GM03348 (cell line): ENCODE results near the gene SEMA4G.
A peak's percentile ranks its signal among the peaks of the same experiment; 100 is the strongest.

Experiments used
- DNase-seq: peaks from one replicate; pipeline ENCODE4 v3.0.0; 2012; ENCODE audit warnings: low spot score

Gene SEMA4G, protein sequence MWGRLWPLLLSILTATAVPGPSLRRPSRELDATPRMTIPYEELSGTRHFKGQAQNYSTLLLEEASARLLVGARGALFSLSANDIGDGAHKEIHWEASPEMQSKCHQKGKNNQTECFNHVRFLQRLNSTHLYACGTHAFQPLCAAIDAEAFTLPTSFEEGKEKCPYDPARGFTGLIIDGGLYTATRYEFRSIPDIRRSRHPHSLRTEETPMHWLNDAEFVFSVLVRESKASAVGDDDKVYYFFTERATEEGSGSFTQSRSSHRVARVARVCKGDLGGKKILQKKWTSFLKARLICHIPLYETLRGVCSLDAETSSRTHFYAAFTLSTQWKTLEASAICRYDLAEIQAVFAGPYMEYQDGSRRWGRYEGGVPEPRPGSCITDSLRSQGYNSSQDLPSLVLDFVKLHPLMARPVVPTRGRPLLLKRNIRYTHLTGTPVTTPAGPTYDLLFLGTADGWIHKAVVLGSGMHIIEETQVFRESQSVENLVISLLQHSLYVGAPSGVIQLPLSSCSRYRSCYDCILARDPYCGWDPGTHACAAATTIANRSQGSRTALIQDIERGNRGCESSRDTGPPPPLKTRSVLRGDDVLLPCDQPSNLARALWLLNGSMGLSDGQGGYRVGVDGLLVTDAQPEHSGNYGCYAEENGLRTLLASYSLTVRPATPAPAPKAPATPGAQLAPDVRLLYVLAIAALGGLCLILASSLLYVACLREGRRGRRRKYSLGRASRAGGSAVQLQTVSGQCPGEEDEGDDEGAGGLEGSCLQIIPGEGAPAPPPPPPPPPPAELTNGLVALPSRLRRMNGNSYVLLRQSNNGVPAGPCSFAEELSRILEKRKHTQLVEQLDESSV

DNA sequence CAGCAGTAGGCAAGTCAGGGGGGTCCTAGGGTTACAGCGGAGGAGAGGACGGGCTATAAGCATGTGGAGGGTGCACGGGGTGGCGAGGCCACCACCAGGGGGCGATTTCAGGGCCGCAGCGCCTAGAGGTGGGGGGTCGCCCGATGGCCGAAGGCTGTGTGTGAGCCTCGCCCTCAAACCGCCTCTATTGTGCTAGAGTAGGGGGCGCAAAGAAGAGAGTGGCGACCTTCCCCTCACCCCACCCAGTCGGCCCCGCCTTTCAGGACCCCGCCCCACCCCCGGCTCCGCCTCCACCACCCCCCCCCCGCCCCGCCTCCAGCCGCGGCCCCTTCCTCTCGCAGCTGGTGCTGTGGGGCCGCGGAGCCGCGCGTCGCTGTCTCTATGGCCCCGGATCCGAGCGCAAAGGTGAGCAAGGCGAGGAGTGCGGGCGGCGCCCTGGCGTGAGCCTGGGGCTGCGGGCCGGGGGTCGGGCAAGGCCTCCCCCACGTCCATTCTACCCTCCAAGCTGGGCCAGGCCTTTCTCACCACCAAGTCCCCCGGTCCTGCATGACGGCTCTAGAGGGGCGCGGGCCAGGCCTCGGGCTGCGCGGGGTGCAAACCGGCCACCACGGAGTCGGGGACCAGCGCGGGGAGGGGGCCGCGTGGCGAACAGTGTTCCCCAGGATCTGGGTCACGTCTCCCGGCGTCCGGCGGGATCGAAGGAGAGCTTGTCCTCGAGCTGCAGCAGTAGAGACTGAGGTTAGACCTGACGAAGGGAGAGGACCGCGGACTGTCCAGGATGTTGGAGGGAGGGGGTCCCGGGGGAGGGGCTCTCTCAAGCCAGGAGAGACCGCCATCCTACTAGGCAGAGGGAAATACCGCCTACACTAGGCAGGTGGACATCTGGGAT is at the start of gene SEMA4G:
Gene SEMA4G (plus strand): TSS at position 318 of the 889 bp plus-strand sequence. CDS start 3,409 bp downstream, outside the sequence.
- DNase-seq = peak; percentile 83

- no peak for DNase-seq
Observed at GRCh38 chr10:100923580-100923979, 45.7 kb upstream of the SEMA4G start.

- no peak for DNase-seq
Observed at GRCh38 chr10:100927266-100927665, 42.0 kb upstream of the SEMA4G start.

DNA sequence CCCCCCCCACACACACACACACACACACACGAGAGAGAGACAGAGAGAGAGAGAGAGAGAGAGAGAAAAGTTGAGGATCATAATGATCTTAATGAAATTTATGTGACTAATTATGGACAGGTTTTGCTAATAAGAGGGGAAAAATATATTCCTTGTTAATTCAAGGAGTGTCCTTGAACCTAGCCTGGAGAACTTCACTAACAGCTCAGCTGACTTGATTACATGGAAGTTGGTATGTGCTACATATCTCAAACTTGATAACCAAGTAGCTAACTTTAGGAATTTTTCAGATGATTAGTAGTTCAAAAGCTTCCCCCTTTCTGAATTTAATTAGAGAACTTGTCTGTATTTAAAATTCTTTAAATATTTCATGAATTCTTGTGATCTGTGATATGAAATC is 41.3 kb upstream of the SEMA4G start:
- no peak for DNase-seq

DNA sequence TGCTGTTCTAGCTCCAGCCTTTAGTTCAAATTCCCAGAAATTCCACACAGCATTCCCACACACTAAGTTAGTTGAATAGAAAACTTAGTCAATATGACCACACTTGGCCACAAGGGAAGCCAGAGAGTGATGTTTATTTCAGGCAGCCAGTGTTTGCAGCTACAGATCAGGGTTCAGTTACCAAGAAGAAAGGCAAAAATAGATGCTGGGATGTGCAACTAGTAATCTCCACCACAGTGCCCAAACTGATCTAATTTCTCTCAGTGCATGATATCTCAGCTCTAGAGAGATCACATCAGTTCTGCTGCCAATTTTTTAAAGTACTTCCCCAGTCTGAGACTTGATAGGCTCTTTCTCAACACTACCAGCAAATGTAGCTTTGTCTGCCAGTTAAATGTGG is 38.9 kb upstream of the SEMA4G start:
- peak; percentile 5 for DNase-seq

DNA sequence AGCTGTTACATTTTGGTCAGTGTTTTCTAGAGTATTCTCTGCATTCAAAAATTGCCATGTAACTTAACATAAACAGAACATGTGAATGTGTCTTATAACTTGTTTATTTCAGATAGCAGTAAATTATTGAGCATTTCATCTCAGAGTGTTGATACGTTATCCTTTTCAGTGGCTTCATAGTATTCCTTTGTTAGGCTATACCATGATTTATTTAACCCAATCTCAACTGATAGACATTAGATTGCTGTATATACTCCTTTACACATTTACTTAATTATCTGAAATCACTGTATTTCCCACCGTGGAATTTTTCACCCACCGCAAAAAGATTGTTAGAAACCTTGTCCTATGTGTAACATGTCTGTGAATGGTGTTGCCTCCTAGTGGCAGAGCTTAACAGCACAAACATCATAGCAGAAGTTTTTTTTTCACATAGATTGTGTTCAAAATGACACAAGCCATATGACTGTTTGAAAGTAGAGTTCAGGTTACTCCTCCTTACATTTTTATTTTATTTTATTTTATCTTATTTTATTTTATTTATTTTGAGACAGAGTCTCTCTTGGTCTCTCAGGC is 35.1 kb upstream of the SEMA4G start:
- DNase-seq = peak; percentile 20

GRCh38 chr10:100939763-100940344 is 29.4 kb upstream of the SEMA4G start:
- peak; percentile 20 for DNase-seq

DNA sequence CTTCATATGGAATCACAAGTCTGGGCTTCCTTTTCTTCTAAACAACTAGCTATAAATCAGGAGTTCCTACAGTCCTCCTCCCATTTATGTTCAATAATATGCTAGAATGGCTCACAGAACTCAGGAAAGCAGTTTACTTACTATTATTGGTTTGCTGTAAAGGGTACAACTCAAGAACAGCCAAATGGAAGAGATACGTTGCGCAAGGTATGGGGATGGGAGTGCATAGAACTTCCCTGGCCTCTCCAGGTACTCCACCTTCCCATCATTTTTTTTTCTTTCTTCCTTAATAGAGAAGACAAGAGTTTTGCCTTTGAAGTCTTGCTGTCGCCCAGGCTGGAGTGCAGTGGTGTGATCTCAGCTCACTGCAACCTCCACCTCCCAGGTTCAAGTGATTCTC is 27.1 kb upstream of the SEMA4G start:
- no peak for DNase-seq

GRCh38 chr10:100943508-100943907 is 25.8 kb upstream of the SEMA4G start:
- no peak for DNase-seq

- no peak for DNase-seq
Observed at GRCh38 chr10:100945754-100946153, 23.6 kb upstream of the SEMA4G start.

DNA sequence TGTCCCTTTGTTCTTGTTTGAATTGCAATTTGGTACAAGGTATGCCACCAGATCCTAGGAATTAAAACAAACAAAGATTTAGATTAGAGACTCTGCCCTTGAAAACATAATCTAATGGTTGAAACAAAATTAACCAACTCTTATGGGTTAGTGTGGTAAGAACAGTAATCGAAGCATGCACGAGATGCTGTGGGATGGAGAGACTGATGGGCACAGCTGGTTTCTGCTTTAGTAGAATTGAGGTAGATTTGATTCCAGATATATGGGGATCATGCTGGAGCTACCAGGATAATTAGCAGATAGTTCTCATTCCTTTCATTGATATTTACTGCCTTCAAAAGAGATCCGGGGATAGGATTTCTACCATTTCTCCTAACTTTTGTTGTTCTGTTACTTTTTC is 20.4 kb upstream of the SEMA4G start:
- DNase-seq = no peak

DNA sequence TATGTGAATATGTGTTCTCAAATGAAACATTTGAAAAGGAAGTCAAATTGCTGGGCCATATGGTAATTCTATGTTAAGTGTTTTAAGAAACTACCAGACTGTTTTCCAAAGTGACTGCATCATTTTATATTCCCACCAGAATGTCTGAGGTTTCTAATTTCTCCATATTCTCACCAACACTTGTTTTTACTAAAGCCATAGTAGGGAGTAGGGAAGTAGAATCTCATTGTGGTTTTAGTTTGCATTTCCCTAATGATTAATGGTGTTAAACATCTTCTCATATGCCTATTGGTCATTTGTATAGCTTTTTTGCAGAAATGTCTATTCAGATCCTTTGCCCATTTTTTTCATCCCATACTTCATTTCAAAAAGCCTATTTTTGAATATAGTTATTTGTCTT is 9.1 kb upstream of the SEMA4G start:
- DNase-seq = no peak

DNA sequence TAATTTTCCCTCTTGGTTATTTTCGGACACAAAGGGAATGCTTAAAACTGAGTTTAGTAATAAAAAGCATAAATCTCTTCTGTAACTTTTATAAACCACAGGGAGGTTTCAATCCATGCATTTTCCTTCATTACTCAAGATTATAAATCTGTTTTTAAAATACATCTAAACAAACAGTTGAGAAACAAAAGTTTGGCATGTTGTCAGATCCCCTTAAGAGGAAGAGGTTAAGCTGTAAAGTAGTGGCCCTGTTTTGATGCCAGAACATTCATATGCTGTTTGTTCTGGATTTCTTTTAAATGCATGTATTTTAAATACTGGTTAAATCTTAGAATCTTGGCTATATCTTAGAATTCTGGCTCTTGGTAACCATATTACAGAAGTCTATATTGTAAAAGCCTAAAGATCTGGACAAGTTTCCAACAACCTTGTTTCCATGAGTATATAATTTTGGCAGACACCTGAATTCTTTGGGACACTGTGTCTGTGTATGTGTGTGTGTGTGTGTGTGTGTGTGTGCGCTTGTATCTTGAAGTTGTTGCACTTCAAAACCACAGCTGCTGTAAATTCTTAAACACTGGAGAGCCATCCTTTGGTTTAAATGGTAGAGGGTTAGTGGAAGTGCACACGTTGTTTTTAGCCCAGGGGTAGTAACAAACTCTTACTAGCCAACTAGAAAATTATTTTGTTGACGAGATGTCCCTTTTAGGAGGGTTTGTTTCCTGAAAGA is 6.8 kb upstream of the SEMA4G start:
- no peak for DNase-seq

GRCh38 chr10:100963826-100964225 is 5.5 kb upstream of the SEMA4G start:
- no peak for DNase-seq

- DNase-seq = no peak
Observed at GRCh38 chr10:100965820-100966219, 3.5 kb upstream of the SEMA4G start.

GRCh38 chr10:100966887-100967286 is 2.4 kb upstream of the SEMA4G start:
- no peak for DNase-seq

GRCh38 chr10:100967332-100967731 is 2.0 kb upstream of the SEMA4G start:
- DNase-seq = no peak

- DNase-seq = no peak
Observed at GRCh38 chr10:100968062-100968736, 1.1 kb upstream of the SEMA4G start.

- DNase-seq = no peak
Observed at GRCh38 chr10:100968863-100969186, 479 bp upstream of the SEMA4G start.
